Ectodermal cell (in vitro differentiated cells): ENCODE data around the gene ELK4.

Source experiments
- H3K27ac ChIP-seq: 2 replicates; pipeline ENCODE4 v1.7.0; 2013; ENCODE audit warnings: mild to moderate bottlenecking, low read depth, low read length; ENCODE audit not compliant: insufficient read depth, poor library complexity, severe bottlenecking
- H3K27me3 ChIP-seq: 2 replicates; pipeline ENCODE4 v1.7.0; 2013; ENCODE audit warnings: mild to moderate bottlenecking, low read length; ENCODE audit not compliant: insufficient read depth, control insufficient read depth, poor library complexity, severe bottlenecking
- H3K36me3 ChIP-seq: one replicate; pipeline ENCODE4 v1.7.0; 2013; ENCODE audit warnings: low read length; ENCODE audit not compliant: control insufficient read depth, insufficient read depth
- H3K4me1 ChIP-seq: one replicate; pipeline ENCODE4 v1.7.0; 2013; ENCODE audit warnings: low read length; ENCODE audit not compliant: control insufficient read depth, insufficient read depth
- H3K4me3 ChIP-seq: 2 replicates; pipeline ENCODE4 v1.7.0; 2013; ENCODE audit warnings: low read depth, low read length, control low read depth; ENCODE audit not compliant: insufficient read depth
- H3K9me3 ChIP-seq: 2 replicates; pipeline ENCODE4 v1.7.0; 2013; ENCODE audit warnings: mild to moderate bottlenecking, low read length, moderate library complexity; ENCODE audit not compliant: control insufficient read depth
- WGBS, 2 experiments: methylation state at CpG; one replicate each; pipeline ENCODE4 v1.1.7; 2013; ENCODE audit warnings: missing lambda C conversion rate in 2 of 2; 5-methylcytosine and 5-hydroxymethylcytosine counted together

Gene ELK4

GRCh38 chr1:205597691-205598314 is 34.0 kb downstream of the ELK4 start:
- no peaks in the 10 kb centered on the region for H3K4me1 ChIP-seq
- peaks cover 10% of the 10 kb centered on the region for H3K36me3 ChIP-seq
- H3K9me3 ChIP-seq: no peaks in the 10 kb centered on the region
- no peak overlapping the region for H3K4me3 ChIP-seq
- H3K27ac ChIP-seq: no peak overlapping the region
- H3K27me3 ChIP-seq: no peaks in the 10 kb centered on the region
- WGBS, 2 experiments: 96% methylated on average over 8 of the region's 8 CpGs

- no peak overlapping the region for H3K27ac ChIP-seq
- H3K36me3 ChIP-seq: peaks cover 10% of the 10 kb centered on the region
- no peaks in the 10 kb centered on the region for H3K9me3 ChIP-seq
- no peak overlapping the region for H3K4me3 ChIP-seq
- 94% methylated on average over 3 of the region's 3 CpGs for WGBS, 2 experiments
- no peaks in the 10 kb centered on the region for H3K4me1 ChIP-seq
- no peaks in the 10 kb centered on the region for H3K27me3 ChIP-seq
Measured at GRCh38 chr1:205596876-205597275, 34.9 kb downstream of the ELK4 start.

GRCh38 chr1:205595861-205596260 is 36.0 kb downstream of the ELK4 start:
- Histone ChIP-seq H3K4me3 (no peak overlapping the region), H3K27ac (no peak overlapping the region), H3K4me1 (no peaks in the 10 kb centered on the region), H3K27me3 (no peaks in the 10 kb centered on the region), H3K36me3 (peaks cover 10% of the 10 kb centered on the region), H3K9me3 (no peaks in the 10 kb centered on the region)
- WGBS, 2 experiments: 90 to 94% methylated on average over 1 of the region's 1 CpG

GRCh38 chr1:205595435-205595834 is 36.4 kb downstream of the ELK4 start:
- Histone ChIP-seq H3K4me3 (no peak overlapping the region), H3K27me3 (no peaks in the 10 kb centered on the region)
- 88 to 91% methylated on average over 2 of the region's 2 CpGs for WGBS, 2 experiments

GRCh38 chr1:205594846-205595245 is 37.0 kb downstream of the ELK4 start:
- WGBS, 2 experiments: 91 to 97% methylated on average over 1 of the region's 1 CpG
- no peaks in the 10 kb centered on the region for H3K27me3 ChIP-seq
- H3K27ac ChIP-seq: no peak overlapping the region
- no peak overlapping the region for H3K4me3 ChIP-seq
- H3K4me1 ChIP-seq: no peaks in the 10 kb centered on the region
- no peaks in the 10 kb centered on the region for H3K9me3 ChIP-seq
- peaks cover 10% of the 10 kb centered on the region for H3K36me3 ChIP-seq

More at GRCh38 chr1:205595435-205595834, 36.4 kb downstream of the ELK4 start:
- no peak overlapping the region for H3K27ac ChIP-seq
- no peaks in the 10 kb centered on the region for H3K4me1 ChIP-seq
- no peaks in the 10 kb centered on the region for H3K9me3 ChIP-seq
- peaks cover 10% of the 10 kb centered on the region for H3K36me3 ChIP-seq

- H3K4me1 ChIP-seq: no peaks in the 10 kb centered on the region
- H3K27ac ChIP-seq: no peak overlapping the region
- H3K4me3 ChIP-seq: no peak overlapping the region
- H3K36me3 ChIP-seq: peaks cover 10% of the 10 kb centered on the region
- WGBS, 2 experiments: 66 to 87% methylated on average over 5 to 6 of the region's 6 CpGs
- no peaks in the 10 kb centered on the region for H3K27me3 ChIP-seq
- no peaks in the 10 kb centered on the region for H3K9me3 ChIP-seq
Measured at GRCh38 chr1:205593967-205594366, 37.8 kb downstream of the ELK4 start.

- H3K4me1 ChIP-seq: no peaks in the 10 kb centered on the region
- H3K4me3 ChIP-seq: no peak overlapping the region
- no peaks in the 10 kb centered on the region for H3K9me3 ChIP-seq
- no peaks in the 10 kb centered on the region for H3K27me3 ChIP-seq
- H3K36me3 ChIP-seq: peaks cover 10% of the 10 kb centered on the region
- no peak overlapping the region for H3K27ac ChIP-seq
- WGBS, 2 experiments: 90 to 95% methylated on average over 2 to 4 of the region's 4 CpGs
Measured at GRCh38 chr1:205593532-205593931, 38.3 kb downstream of the ELK4 start.

- Histone ChIP-seq H3K4me1 (no peaks in the 10 kb centered on the region), H3K27me3 (no peaks in the 10 kb centered on the region), H3K36me3 (no peaks in the 10 kb centered on the region), H3K4me3 (no peak overlapping the region), H3K9me3 (no peaks in the 10 kb centered on the region), H3K27ac (no peak overlapping the region)
- WGBS, 2 experiments: 88 to 90% methylated on average over 14 of the region's 14 CpGs
Measured at GRCh38 chr1:205592443-205593003, 39.3 kb downstream of the ELK4 start.

- H3K27ac ChIP-seq: no peak overlapping the region
- 12 to 14% methylated on average over 34 to 40 of the region's 40 CpGs for WGBS, 2 experiments
- no peaks in the 10 kb centered on the region for H3K27me3 ChIP-seq
- no peaks in the 10 kb centered on the region for H3K9me3 ChIP-seq
- no peaks in the 10 kb centered on the region for H3K4me1 ChIP-seq
- no peak overlapping the region for H3K4me3 ChIP-seq
- no peaks in the 10 kb centered on the region for H3K36me3 ChIP-seq
Measured at GRCh38 chr1:205591522-205592351, 40.1 kb downstream of the ELK4 start.

GRCh38 chr1:205590777-205591513 is 40.9 kb downstream of the ELK4 start:
- Histone ChIP-seq H3K4me1 (no peaks in the 10 kb centered on the region), H3K9me3 (no peaks in the 10 kb centered on the region)
- 84 to 85% methylated on average over 9 of the region's 9 CpGs for WGBS, 2 experiments

More at GRCh38 chr1:205590777-205591513, 40.9 kb downstream of the ELK4 start:
- no peak overlapping the region for H3K27ac ChIP-seq
- H3K4me3 ChIP-seq: no peak overlapping the region
- H3K36me3 ChIP-seq: no peaks in the 10 kb centered on the region
- H3K27me3 ChIP-seq: no peaks in the 10 kb centered on the region
